Measurements from ENCODE around the gene SMIM38. TPM values are rescaled to one million over a fixed set of nuclear protein-coding genes. Genes with fewer than 3 reads are reported as not detected.

SMIM38 gene
- total RNA-seq, 1 experiment from 2014 or later: 0.33 TPM

DNA sequence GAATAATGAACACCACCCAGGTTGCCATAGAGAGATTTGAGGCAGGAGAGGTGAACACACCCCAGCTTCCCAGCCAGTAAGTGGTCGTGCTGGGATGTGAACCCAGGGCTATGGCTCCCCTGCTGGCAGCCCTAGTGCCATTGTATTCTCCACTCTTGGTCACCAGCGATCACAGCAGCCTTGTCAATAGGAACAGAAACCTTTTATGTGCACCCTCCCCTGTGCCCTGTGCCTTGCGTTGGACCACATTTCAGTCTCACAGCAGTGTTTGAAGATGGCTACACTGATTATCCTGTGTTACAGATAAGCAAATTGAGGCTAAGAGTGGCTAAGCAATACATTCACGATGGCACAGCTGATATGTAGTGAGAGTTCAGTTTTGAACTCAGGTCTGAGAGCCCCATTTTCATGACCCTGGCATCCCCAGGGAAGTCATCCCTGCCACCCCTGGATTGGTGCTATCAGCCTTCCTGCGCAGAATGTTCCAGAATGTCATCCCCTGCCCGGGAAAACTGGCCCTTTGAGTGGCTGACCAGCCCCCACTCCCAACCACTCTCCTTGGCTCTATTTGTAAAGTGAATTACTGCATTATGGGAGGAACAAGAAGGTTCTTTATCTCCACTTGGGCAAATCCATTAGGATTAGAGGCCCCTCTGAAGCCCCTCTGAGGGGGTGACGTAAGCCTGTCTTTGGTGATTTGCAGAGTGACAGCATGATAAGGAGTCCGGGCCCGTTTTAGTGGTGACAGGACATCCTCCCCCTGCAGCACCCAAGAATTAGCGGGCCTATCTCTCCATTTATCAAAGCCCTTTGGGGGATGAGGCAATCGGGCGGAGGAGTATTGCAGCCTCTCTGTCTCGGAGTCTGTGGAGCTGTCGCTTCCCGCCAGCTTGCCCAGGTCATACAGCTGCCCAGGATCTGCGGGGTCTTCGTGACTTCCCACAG is 30.9 kb downstream of the SMIM38 start:
- intact Hi-C loops (cut with micrococcal nuclease; ENCODE audit: unreplicated experiment): no loop called here
- Mint-ChIP-seq H3K27ac (ENCODE audit: unreplicated experiment) (no peak overlapping the region), H3K9me3 (ENCODE audit: low read depth, unreplicated experiment) (peaks cover 10% of the 10 kb centered on the region), H3K36me3 (ENCODE audit: insufficient read depth, unreplicated experiment) (peaks cover 3% of the 10 kb centered on the region), H3K27me3 (ENCODE audit: unreplicated experiment) (no peaks in the 10 kb centered on the region), H3K4me3 (ENCODE audit: low read depth, unreplicated experiment) (no peak overlapping the region), H3K4me1 (ENCODE audit: low read depth, unreplicated experiment) (no peaks in the 10 kb centered on the region)
- CTCF ChIA-PET: no interaction called here
- TF ChIP-seq, protein P1, sequence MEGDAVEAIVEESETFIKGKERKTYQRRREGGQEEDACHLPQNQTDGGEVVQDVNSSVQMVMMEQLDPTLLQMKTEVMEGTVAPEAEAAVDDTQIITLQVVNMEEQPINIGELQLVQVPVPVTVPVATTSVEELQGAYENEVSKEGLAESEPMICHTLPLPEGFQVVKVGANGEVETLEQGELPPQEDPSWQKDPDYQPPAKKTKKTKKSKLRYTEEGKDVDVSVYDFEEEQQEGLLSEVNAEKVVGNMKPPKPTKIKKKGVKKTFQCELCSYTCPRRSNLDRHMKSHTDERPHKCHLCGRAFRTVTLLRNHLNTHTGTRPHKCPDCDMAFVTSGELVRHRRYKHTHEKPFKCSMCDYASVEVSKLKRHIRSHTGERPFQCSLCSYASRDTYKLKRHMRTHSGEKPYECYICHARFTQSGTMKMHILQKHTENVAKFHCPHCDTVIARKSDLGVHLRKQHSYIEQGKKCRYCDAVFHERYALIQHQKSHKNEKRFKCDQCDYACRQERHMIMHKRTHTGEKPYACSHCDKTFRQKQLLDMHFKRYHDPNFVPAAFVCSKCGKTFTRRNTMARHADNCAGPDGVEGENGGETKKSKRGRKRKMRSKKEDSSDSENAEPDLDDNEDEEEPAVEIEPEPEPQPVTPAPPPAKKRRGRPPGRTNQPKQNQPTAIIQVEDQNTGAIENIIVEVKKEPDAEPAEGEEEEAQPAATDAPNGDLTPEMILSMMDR (IDR thresholded peaks at IDR 0.05; ENCODE audit: unreplicated experiment): no peak
- DNase-seq: no peak
- BruUV-seq (replicated peaks): no TSS peak

DNA sequence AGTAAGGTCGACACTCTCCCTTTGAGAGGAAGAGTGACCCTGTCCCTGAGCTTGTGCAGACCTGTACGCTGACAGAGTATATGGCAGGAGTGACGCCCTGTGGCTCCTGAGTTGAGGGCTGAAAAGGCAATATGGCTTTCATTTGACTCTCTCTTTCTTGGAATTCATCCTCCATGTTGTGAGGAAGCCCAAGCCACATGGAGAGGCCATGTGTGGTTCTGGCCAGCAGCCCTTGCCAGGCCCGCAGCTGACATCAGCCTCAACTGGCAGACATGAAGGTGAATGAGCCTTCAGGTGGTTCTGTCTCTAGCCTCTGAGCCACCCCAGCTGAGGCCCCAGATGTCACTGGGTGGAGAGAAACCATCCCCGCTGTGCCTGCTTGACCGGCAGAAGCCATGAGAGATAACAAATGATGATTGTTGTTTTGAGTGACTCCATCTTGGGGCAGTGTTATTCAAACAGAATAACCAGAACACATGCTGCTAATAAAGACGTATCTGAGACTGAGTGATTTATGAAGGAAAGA is 31.9 kb downstream of the SMIM38 start:
- Mint-ChIP-seq H3K36me3 (ENCODE audit: insufficient read depth, unreplicated experiment) (peaks cover 3% of the 10 kb centered on the region), H3K9me3 (ENCODE audit: low read depth, unreplicated experiment) (peaks cover 10% of the 10 kb centered on the region), H3K4me3 (ENCODE audit: low read depth, unreplicated experiment) (no peak overlapping the region), H3K27ac (ENCODE audit: unreplicated experiment) (no peak overlapping the region), H3K27me3 (ENCODE audit: unreplicated experiment) (no peaks in the 10 kb centered on the region), H3K4me1 (ENCODE audit: low read depth, unreplicated experiment) (no peaks in the 10 kb centered on the region)
- CTCF ChIA-PET: no interaction called here
- no peak for DNase-seq
- TF ChIP-seq, protein P1 (IDR thresholded peaks at IDR 0.05; ENCODE audit: unreplicated experiment): no peak
- intact Hi-C loops (cut with micrococcal nuclease; ENCODE audit: unreplicated experiment): no loop called here
- BruUV-seq (replicated peaks): no TSS peak

DNA sequence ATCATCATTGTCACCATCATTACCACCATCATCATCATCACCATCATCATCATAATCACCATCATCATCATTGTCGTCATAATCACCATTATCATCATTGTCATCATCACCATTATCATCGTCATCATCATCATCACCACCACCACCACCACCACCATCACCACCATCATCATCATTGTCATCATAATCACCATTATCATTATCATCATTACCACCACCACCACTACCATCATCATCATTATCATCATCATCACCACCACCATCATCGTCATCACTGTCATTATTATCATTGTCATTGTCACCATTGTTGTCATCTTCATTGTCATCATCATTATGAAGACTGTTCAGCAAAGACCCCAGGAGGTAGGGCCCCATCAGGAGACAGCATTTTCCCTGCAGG is 33.3 kb downstream of the SMIM38 start:
- intact Hi-C loops (cut with micrococcal nuclease; ENCODE audit: unreplicated experiment): no loop called here
- no TSS peak for BruUV-seq (replicated peaks)
- TF ChIP-seq, protein P1 (IDR thresholded peaks at IDR 0.05; ENCODE audit: unreplicated experiment): no peak
- Mint-ChIP-seq H3K27me3 (ENCODE audit: unreplicated experiment) (peaks cover 4% of the 10 kb centered on the region), H3K9me3 (ENCODE audit: low read depth, unreplicated experiment) (peaks cover 10% of the 10 kb centered on the region), H3K27ac (ENCODE audit: unreplicated experiment) (no peak overlapping the region), H3K4me3 (ENCODE audit: low read depth, unreplicated experiment) (no peak overlapping the region), H3K4me1 (ENCODE audit: low read depth, unreplicated experiment) (no peaks in the 10 kb centered on the region), H3K36me3 (ENCODE audit: insufficient read depth, unreplicated experiment) (peaks cover 3% of the 10 kb centered on the region)
- CTCF ChIA-PET: no interaction called here
- no peak for DNase-seq

DNA sequence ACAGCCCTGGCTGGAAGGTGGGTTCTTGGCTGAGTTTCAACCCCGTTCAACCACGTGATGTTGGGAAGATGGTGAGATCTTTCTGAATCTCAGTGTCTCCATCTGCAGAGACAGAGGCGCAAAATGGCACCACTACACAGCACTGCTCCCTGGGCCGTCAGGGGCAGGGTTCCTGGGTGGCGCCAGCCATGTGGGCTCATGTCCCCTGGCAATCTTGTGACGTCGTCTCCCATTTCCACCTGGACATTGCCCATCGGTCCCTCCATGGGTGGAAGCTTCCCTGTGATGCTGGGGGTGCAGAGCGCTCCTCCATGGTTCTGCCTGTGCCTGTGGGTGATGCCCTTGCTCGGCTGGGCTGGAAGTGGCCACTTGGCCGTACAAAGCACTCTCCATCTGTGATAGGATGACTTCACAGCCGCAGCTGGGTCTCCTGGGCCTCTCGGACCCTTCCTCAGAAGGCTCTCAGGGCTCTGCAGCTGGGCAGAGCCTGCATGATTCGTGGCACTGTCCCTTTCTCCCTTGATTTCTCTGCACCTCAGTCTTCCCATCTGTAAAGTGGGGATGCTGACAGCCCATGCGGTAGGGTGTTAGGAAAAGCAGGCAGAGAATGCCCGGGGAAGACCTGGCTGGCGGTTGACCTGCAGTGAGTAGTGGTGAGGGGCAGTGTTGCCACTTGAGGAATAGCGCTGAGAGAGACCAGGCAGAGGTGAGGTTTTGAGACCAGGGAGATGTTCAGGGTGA is 35.2 kb downstream of the SMIM38 start:
- Mint-ChIP-seq H3K36me3 (ENCODE audit: insufficient read depth, unreplicated experiment) (peaks cover 3% of the 10 kb centered on the region), H3K4me1 (ENCODE audit: low read depth, unreplicated experiment) (no peaks in the 10 kb centered on the region), H3K27me3 (ENCODE audit: unreplicated experiment) (peaks cover 16% of the 10 kb centered on the region), H3K27ac (ENCODE audit: unreplicated experiment) (no peak overlapping the region), H3K4me3 (ENCODE audit: low read depth, unreplicated experiment) (no peak overlapping the region), H3K9me3 (ENCODE audit: low read depth, unreplicated experiment) (peaks cover 18% of the 10 kb centered on the region)
- CTCF ChIA-PET: no interaction called here
- intact Hi-C loops (cut with micrococcal nuclease; ENCODE audit: unreplicated experiment): no loop called here
- TF ChIP-seq, protein P1 (IDR thresholded peaks at IDR 0.05; ENCODE audit: unreplicated experiment): no peak
- no TSS peak for BruUV-seq (replicated peaks)
- no peak for DNase-seq
